GM23338 (cell line): Measurements from ENCODE around the gene CCDC39. TPM values are rescaled to one million over a fixed set of nuclear protein-coding genes. Genes with fewer than 3 reads are reported as not detected.

ENCODE experiments used
- ATAC-seq: fragments of 200-7000 bp; cut with Tn5 transposase; 3 replicates; pipeline ENCODE4 v1.9.1; 2020
- DNase-seq: peaks from one replicate; pipeline ENCODE4 v3.0.0-alpha.2; 2015; ENCODE audit warnings: low spot score
- H2AFZ ChIP-seq: fragments of 200-600 bp; sonication (generic); 2 replicates; pipeline ENCODE4 v1.8.0; 2016; ENCODE audit warnings: antibody characterized with exemption, mild to moderate bottlenecking, moderate library complexity
- H3F3A ChIP-seq: fragments of 200-600 bp; sonication (generic); replicated peaks from 2 replicates; pipeline ENCODE4 v1.8.0; 2017; ENCODE audit warnings: antibody characterized with exemption, mixed run types, low read depth
- H3K27ac ChIP-seq: fragments of 200-600 bp; sonication (generic); 2 replicates; pipeline ENCODE4 v1.6.1; 2016; ENCODE audit warnings: low read depth
- H3K27me3 ChIP-seq: fragments of 200-600 bp; sonication (generic); 2 replicates; pipeline ENCODE4 v1.8.0; 2016; ENCODE audit warnings: mild to moderate bottlenecking, mixed run types, moderate library complexity; ENCODE audit not compliant: insufficient read depth
- H3K36me3 ChIP-seq: fragments of 200-600 bp; sonication (generic); 2 replicates; pipeline ENCODE4 v1.8.0; 2016; ENCODE audit warnings: mild to moderate bottlenecking; ENCODE audit not compliant: insufficient read depth
- H3K4me1 ChIP-seq: fragments of 200-600 bp; sonication (generic); 2 replicates; pipeline ENCODE4 v1.8.0; 2016; ENCODE audit warnings: mild to moderate bottlenecking, moderate library complexity; ENCODE audit not compliant: insufficient read depth
- H3K4me2 ChIP-seq: fragments of 200-600 bp; sonication (generic); 2 replicates; pipeline ENCODE4 v1.7.1; 2017; ENCODE audit warnings: mixed run types
- H3K4me3 ChIP-seq: fragments of 200-600 bp; sonication (generic); 2 replicates; pipeline ENCODE4 v1.6.1; 2016; ENCODE audit warnings: mixed run types
- H3K79me2 ChIP-seq: fragments of 200-600 bp; sonication (generic); replicated peaks from 2 replicates; pipeline ENCODE4 v1.8.0; 2017; ENCODE audit warnings: mild to moderate bottlenecking; ENCODE audit not compliant: insufficient read depth
- H3K9me2 ChIP-seq: fragments of 200-600 bp; sonication (generic); 2 replicates; pipeline ENCODE4 v1.8.0; 2017; ENCODE audit not compliant: insufficient read depth
- H4K20me1 ChIP-seq: fragments of 200-600 bp; sonication (generic); replicated peaks from 2 replicates; pipeline ENCODE4 v1.8.0; 2017; ENCODE audit warnings: mild to moderate bottlenecking; ENCODE audit not compliant: insufficient read depth
- H3K27ac Mint-ChIP-seq: 2 replicates; pipeline ENCODE4 v1.8.0; 2020; ENCODE audit warnings: inconsistent platforms, mild to moderate bottlenecking, moderate library complexity, mixed read lengths
- H3K27me3 Mint-ChIP-seq: 3 replicates; pipeline ENCODE4 v1.8.0; 2022; ENCODE audit warnings: low read depth, mild to moderate bottlenecking, moderate library complexity, mixed read lengths, inconsistent platforms; ENCODE audit not compliant: insufficient read depth, poor library complexity
- H3K36me3 Mint-ChIP-seq: 3 replicates; pipeline ENCODE4 v1.8.0; 2021; ENCODE audit warnings: low read depth, mild to moderate bottlenecking, inconsistent platforms, moderate library complexity, mixed read lengths
- H3K4me1 Mint-ChIP-seq: 3 replicates; pipeline ENCODE4 v1.8.0; 2020; ENCODE audit warnings: mild to moderate bottlenecking, inconsistent platforms, mixed read lengths
- H3K4me3 Mint-ChIP-seq: 3 replicates; pipeline ENCODE4 v1.8.0; 2021; ENCODE audit warnings: moderate library complexity, mild to moderate bottlenecking, inconsistent platforms, mixed read lengths
- H3K9me3 Mint-ChIP-seq: 3 replicates; pipeline ENCODE4 v1.8.0; 2020; ENCODE audit warnings: moderate library complexity, mild to moderate bottlenecking, inconsistent platforms, mixed read lengths
- CREB1 ChIP-seq: fragments of 250-450 bp; sonication (Bioruptor Pico); IDR thresholded peaks from 2 replicates; pipeline ENCODE4 v1.5.0; 2020; ENCODE audit warnings: low read depth, mild to moderate bottlenecking, moderate library complexity
- CTCF ChIP-seq, 2 experiments: fragments of 200-600 bp in 1 of 2; sonication (generic) in 1 of 2; conservative IDR thresholded peaks; 2 replicates each; pipeline versions ENCODE4 v1.5.1 to v1.6.1; 2016 to 2017; ENCODE audit warnings: antibody characterized with exemption in 2 of 2, low read depth in 2 of 2, mild to moderate bottlenecking in 2 of 2, moderate library complexity in 1 of 2
- ETS1 ChIP-seq: IDR thresholded peaks from 2 replicates; pipeline ENCODE4 v1.6.1; 2016; ENCODE audit warnings: antibody characterized with exemption
- EZH2 ChIP-seq: fragments of 200-600 bp; sonication (generic); IDR thresholded peaks from one replicate; pipeline ENCODE4 v1.8.0; 2017; ENCODE audit warnings: antibody characterized with exemption, mild to moderate bottlenecking, low read depth; ENCODE audit not compliant: unreplicated experiment
- EZH2phosphoT487 ChIP-seq: fragments of 200-600 bp; sonication (generic); IDR thresholded peaks from one replicate; pipeline ENCODE4 v1.8.1; 2018; ENCODE audit warnings: antibody characterized with exemption; ENCODE audit not compliant: unreplicated experiment
- JUNB ChIP-seq: IDR thresholded peaks from one replicate; pipeline ENCODE4 v1.6.1; 2016; ENCODE audit warnings: antibody characterized with exemption; ENCODE audit not compliant: unreplicated experiment
- NANOG ChIP-seq: IDR thresholded peaks from 2 replicates; pipeline ENCODE4 v1.6.1; 2016; ENCODE audit warnings: antibody characterized with exemption, borderline replicate concordance
- POLR2AphosphoS5 ChIP-seq: IDR thresholded peaks from 2 replicates; pipeline ENCODE4 v1.6.1; 2016; ENCODE audit warnings: antibody characterized with exemption, low read depth
- STAT1 ChIP-seq: IDR thresholded peaks from one replicate; pipeline ENCODE4 v1.6.1; 2016; ENCODE audit warnings: antibody characterized with exemption; ENCODE audit not compliant: unreplicated experiment
- ZNF114 ChIP-seq: fragments of 250-450 bp; sonication (Bioruptor Pico); IDR thresholded peaks from 2 replicates; pipeline ENCODE4 v1.5.0; 2020; ENCODE audit warnings: mild to moderate bottlenecking, moderate library complexity
- ZNF331 ChIP-seq: fragments of 250-450 bp; sonication (Bioruptor Pico); IDR thresholded peaks from 2 replicates; pipeline ENCODE4 v1.5.0; 2020; ENCODE audit warnings: low read depth, mild to moderate bottlenecking, moderate library complexity
- polyA plus RNA-seq: library from polyadenylated mRNA; unstranded; fragments of >200 nt; fragmentation: Nextera tagmentation; extraction: Ambion mirVana; gene quantifications from 2 replicates; pipeline ENCODE4 v1.2.1, GENCODE V29; 2016
- total RNA-seq: library from RNA; depleted of rRNA; stranded (reverse); fragments of >200 nt; shearing (Covaris generic); gene quantifications from 2 replicates; pipeline ENCODE4 v1.2.3, GENCODE V29; 2014
- TF ChIP-seq, protein P1 (sequence below): IDR thresholded peaks from one replicate; pipeline ENCODE4 v1.6.1; 2018; ENCODE audit warnings: antibody characterized with exemption; ENCODE audit not compliant: unreplicated experiment
- TF ChIP-seq, protein P2 (sequence below): fragments of 250-450 bp; sonication (Bioruptor Pico); IDR thresholded peaks from 2 replicates; pipeline ENCODE4 v1.5.0; 2020; ENCODE audit warnings: mild to moderate bottlenecking, moderate library complexity

CCDC39 gene
- total and polyA plus RNA-seq, 2 experiments from 2014 or later: 0.52 to 2.6 TPM

GRCh38 chr3:180684807-180685206, 5.5 kb upstream of the CCDC39 start:
- Histone ChIP-seq H3K4me1 (peaks cover 7% of the 10 kb centered on the region; the same call in 1 of the 2 replicates), H3K4me3 (no peak overlapping the region), H3K9me2 (no peaks in the 10 kb centered on the region), H3K79me2 (no peaks in the 10 kb centered on the region), H3K36me3 (no peaks in the 10 kb centered on the region), H3K4me2 (no peak overlapping the region), H3K27ac (no peak overlapping the region), H4K20me1 (no peaks in the 10 kb centered on the region), H3K27me3 (no peaks in the 10 kb centered on the region), H2AFZ (no peak overlapping the region), H3F3A (no peaks in the 10 kb centered on the region)
- Mint-ChIP-seq H3K36me3 (no peaks in the 10 kb centered on the region), H3K27me3 (peaks cover 3% of the 10 kb centered on the region), H3K27ac (no peak overlapping the region), H3K4me3 (no peak overlapping the region), H3K9me3 (no peaks in the 10 kb centered on the region), H3K4me1 (peaks cover 5% of the 10 kb centered on the region; the same call in 2 of the 3 replicates)
- ATAC-seq (peak; percentile 78), DNase-seq (peak; percentile 31)
- TF ChIP-seq NANOG (no peak), ZNF331 (CRISPR knock-in tag) (no peak), EZH2phosphoT487 (no peak), ZNF114 (CRISPR knock-in tag) (no peak), ETS1 (no peak), EZH2 (no peak), CREB1 (no peak), STAT1 (no peak), CTCF (conservative IDR thresholded peaks at IDR 0.05; ENCODE audit: low read depth in 2 of 2) (no peak), POLR2AphosphoS5 (no peak), JUNB (no peak)
- TF ChIP-seq, protein P1, sequence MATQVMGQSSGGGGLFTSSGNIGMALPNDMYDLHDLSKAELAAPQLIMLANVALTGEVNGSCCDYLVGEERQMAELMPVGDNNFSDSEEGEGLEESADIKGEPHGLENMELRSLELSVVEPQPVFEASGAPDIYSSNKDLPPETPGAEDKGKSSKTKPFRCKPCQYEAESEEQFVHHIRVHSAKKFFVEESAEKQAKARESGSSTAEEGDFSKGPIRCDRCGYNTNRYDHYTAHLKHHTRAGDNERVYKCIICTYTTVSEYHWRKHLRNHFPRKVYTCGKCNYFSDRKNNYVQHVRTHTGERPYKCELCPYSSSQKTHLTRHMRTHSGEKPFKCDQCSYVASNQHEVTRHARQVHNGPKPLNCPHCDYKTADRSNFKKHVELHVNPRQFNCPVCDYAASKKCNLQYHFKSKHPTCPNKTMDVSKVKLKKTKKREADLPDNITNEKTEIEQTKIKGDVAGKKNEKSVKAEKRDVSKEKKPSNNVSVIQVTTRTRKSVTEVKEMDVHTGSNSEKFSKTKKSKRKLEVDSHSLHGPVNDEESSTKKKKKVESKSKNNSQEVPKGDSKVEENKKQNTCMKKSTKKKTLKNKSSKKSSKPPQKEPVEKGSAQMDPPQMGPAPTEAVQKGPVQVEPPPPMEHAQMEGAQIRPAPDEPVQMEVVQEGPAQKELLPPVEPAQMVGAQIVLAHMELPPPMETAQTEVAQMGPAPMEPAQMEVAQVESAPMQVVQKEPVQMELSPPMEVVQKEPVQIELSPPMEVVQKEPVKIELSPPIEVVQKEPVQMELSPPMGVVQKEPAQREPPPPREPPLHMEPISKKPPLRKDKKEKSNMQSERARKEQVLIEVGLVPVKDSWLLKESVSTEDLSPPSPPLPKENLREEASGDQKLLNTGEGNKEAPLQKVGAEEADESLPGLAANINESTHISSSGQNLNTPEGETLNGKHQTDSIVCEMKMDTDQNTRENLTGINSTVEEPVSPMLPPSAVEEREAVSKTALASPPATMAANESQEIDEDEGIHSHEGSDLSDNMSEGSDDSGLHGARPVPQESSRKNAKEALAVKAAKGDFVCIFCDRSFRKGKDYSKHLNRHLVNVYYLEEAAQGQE: no peak
- TF ChIP-seq, protein P2, sequence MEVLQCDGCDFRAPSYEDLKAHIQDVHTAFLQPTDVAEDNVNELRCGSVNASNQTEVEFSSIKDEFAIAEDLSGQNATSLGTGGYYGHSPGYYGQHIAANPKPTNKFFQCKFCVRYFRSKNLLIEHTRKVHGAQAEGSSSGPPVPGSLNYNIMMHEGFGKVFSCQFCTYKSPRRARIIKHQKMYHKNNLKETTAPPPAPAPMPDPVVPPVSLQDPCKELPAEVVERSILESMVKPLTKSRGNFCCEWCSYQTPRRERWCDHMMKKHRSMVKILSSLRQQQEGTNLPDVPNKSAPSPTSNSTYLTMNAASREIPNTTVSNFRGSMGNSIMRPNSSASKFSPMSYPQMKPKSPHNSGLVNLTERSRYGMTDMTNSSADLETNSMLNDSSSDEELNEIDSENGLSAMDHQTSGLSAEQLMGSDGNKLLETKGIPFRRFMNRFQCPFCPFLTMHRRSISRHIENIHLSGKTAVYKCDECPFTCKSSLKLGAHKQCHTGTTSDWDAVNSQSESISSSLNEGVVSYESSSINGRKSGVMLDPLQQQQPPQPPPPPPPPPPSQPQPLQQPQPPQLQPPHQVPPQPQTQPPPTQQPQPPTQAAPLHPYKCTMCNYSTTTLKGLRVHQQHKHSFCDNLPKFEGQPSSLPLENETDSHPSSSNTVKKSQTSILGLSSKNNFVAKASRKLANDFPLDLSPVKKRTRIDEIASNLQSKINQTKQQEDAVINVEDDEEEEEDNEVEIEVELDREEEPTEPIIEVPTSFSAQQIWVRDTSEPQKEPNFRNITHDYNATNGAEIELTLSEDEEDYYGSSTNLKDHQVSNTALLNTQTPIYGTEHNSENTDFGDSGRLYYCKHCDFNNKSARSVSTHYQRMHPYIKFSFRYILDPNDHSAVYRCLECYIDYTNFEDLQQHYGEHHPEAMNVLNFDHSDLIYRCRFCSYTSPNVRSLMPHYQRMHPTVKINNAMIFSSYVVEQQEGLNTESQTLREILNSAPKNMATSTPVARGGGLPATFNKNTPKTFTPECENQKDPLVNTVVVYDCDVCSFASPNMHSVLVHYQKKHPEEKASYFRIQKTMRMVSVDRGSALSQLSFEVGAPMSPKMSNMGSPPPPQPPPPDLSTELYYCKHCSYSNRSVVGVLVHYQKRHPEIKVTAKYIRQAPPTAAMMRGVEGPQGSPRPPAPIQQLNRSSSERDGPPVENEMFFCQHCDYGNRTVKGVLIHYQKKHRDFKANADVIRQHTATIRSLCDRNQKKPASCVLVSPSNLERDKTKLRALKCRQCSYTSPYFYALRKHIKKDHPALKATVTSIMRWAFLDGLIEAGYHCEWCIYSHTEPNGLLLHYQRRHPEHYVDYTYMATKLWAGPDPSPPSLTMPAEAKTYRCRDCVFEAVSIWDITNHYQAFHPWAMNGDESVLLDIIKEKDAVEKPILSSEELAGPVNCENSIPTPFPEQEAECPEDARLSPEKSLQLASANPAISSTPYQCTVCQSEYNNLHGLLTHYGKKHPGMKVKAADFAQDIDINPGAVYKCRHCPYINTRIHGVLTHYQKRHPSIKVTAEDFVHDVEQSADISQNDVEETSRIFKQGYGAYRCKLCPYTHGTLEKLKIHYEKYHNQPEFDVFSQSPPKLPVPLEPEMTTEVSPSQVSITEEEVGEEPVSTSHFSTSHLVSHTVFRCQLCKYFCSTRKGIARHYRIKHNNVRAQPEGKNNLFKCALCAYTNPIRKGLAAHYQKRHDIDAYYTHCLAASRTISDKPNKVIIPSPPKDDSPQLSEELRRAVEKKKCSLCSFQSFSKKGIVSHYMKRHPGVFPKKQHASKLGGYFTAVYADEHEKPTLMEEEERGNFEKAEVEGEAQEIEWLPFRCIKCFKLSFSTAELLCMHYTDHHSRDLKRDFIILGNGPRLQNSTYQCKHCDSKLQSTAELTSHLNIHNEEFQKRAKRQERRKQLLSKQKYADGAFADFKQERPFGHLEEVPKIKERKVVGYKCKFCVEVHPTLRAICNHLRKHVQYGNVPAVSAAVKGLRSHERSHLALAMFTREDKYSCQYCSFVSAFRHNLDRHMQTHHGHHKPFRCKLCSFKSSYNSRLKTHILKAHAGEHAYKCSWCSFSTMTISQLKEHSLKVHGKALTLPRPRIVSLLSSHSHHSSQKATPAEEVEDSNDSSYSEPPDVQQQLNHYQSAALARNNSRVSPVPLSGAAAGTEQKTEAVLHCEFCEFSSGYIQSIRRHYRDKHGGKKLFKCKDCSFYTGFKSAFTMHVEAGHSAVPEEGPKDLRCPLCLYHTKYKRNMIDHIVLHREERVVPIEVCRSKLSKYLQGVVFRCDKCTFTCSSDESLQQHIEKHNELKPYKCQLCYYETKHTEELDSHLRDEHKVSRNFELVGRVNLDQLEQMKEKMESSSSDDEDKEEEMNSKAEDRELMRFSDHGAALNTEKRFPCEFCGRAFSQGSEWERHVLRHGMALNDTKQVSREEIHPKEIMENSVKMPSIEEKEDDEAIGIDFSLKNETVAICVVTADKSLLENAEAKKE (CRISPR knock-in tag): no peak
